GM21367 (cell line): ENCODE measurements around the gene MIEF1.

Source experiments
- ATAC-seq: cut with Tn5 transposase; IDR thresholded peaks from one replicate; pipeline ENCODE4 v1.9.1; 2021; ENCODE audit not compliant: unreplicated experiment

MIEF1 gene

DNA sequence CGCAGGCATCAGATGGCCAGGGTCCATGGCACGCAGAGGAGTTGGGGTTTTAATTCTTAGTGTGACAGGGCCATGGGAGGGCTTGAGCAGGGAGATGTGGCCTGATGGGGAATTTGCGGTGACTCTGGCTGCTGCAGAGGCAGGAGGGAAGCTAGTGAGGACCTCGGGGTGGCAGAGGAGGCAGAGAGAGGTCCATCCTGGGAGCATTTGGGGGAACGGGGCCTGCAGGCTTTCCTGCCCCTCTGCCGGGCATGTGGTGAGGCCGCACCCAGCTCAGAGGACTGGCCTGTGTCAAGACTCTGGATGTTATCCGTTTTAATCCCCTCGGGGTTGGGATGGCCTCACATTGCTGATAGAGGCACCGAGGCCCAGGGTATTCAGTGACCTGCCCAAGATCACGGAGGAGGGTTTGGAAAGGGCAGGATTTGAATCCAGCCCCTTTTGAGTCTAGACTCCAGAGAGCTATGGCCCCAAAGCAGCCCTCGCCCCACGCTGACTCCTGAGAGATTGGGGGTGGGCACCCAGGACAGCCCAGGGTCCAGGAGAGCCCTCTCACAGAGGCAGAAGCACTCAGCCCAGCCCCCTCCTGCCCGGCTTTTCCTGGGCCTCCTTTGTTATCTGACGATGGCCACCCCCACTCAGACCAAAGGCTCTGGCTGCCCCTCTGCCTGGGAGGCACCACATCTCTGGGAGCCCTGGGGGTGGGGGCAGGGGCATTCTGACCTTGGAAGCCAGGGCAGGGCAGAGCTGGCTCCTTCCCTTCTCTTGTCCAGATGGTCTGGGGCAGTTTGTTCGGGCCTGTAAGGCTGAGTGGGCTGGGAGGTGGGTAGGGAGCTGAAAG lies 31.4 kb upstream of the MIEF1 start:
- no peak for ATAC-seq

GRCh38 chr22:39471381-39472141 lies 30.5 kb upstream of the MIEF1 start:
- ATAC-seq = no peak

- no peak for ATAC-seq
Observed at GRCh38 chr22:39472570-39473556, 29.2 kb upstream of the MIEF1 start.

DNA sequence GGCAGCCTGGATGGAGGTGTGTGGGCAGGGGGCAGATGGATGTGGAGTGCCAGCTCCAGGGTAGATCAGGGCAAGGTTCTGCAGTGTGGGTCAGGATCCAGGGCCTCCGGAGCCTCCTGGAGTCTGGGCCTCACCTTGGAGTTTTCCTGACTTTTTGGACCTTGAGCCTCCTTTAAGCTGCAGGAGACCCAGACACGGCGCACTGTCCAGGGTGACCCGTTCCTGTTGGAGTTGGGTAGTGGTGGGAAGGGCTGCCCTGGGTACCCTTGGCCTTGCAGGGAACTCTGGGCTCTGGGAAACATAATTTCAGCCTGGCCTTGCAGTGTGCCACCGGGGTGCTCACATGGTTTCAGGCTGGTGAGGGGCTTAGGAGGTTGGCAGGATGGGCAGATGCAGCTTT lies 28.2 kb upstream of the MIEF1 start:
- ATAC-seq = no peak

DNA sequence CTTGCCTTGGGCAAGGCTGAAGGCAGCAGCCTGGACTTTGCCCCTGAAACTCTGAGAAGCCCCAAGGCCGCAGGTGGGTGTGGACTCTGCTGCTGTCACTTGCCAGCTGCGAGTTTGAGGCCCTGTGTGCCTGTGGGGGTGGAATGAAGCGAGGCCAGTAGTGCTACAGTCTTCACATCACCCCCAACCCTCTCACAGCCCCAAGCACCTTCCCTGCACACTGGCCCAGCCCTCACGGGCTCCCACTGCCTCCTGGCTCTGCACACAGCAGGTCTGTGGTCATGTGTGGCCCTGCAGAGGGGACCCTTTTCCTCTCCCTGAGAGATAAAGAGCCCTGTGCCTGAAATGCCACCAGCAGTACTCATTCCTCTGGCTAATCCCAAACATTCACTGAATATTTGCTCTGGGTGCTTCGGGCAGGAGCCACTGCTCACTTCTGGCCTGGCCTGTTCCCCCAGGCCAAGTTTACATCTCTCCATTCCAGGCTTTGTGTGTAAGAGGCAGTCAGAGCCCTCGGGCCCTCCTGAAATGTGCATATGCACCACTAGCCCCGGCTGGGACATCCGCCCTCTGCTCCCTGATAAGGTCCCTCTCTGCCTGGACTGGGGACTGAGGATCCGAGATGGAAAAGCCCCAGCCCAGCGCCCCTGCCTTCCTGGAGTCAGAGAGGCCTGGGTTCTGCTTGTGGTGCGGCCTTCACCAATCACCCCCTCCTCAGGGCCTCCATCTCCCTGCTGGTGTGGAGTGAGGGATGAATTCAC lies 27.6 kb upstream of the MIEF1 start:
- no peak for ATAC-seq

DNA sequence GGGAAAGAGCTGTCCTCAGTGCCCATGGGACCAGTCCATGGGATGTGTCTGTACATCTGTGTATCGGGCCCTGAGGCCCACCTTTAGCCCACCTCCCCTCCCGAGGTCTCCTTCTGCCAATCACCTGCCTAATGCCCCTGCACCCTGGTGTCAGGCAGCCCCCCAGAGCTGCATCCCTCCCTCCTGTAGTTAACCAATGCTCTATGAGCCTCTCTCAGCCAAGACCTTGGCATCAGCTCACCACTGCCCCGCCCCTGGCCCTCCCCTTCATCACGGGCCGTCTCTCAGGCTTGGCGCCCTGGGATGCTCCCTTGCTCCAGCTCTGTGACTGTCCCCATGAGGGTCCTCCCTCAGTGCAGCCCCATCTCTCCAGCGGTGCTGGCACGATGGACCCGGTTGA lies 26.8 kb upstream of the MIEF1 start:
- ATAC-seq = no peak

DNA sequence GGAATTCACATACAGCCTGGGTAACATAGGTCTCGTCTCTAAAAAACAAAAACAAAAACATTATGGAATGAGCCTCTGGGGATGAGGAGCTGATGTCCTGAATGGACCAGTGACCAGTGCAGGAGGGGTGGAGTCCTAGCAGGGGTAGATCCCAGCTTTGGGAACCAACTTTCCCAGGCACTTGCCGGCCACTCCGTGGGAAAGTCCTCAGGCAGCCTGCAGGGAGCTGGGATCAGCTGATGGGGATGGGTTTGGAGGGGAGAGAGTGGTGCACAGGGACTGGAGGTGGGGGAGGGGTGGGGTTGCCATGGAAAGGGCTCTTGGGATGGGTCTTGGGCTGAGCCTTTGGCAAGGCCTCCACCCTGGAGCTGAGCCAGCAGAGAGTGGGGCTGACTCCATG lies 26.2 kb upstream of the MIEF1 start:
- no peak for ATAC-seq

- ATAC-seq = no peak
Observed at GRCh38 chr22:39476664-39477063, 25.4 kb upstream of the MIEF1 start.

DNA sequence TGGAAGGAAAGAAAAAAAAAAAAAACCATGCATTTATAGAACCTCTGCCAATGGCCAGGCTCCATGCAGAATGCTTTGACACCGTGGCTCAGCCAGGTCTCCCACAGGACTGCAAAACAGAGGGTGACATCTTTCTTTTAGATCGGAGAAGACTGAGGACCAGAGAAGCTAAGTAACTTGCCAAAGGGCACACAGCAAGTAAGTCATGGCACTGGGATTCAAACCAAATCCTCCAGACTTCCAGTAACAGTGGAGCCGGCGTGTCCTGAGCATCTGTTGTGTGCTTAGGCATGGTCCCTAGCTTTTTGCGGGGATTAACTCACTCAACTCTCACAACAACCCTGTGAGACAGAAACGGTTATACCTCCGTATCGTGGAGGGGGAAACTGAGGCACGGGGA lies 24.5 kb upstream of the MIEF1 start:
- no peak for ATAC-seq

- ATAC-seq = no peak
Observed at GRCh38 chr22:39478441-39478850, 23.6 kb upstream of the MIEF1 start.

- no peak for ATAC-seq
Observed at GRCh38 chr22:39479254-39479653, 22.8 kb upstream of the MIEF1 start.

DNA sequence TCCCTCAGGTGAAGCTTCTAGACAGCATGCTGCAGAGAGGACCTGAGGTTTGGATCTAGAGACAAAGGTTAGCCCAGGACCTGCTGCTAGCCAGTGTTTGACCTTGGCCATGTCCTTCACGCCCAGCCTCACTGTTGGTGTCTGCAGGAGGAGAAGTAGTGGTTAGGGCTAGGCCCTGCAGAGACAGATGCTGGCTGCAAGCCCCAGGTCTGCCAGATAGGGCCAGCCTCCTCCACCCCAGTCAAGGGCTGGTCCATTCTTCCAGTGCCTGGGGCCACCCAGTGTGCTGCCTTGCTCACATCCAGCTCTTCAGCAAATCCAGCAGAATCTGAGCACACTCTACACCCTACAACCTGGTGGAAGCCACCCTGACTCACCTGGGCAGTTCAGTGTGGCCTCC lies 21.5 kb upstream of the MIEF1 start:
- no peak for ATAC-seq

DNA sequence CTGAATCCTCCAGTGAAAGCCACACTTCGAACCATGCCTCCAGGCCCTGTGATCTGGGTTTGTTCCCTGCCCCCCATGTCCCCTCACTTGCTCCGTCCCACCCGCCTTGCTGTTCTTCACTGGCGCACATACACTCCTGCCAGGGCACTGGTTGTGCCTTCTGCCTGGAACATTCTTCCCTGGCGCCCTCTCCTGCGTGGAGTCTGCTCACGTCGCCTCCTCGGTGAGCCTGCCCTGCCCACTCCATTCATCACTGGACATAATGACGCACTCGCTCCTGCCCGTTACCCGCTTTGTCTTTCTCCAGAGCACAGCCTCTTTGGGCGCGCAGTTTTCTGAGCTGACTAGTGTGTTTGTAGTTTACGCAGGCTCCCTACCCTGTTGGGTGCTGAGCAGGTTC lies 21.0 kb upstream of the MIEF1 start:
- ATAC-seq = no peak

DNA sequence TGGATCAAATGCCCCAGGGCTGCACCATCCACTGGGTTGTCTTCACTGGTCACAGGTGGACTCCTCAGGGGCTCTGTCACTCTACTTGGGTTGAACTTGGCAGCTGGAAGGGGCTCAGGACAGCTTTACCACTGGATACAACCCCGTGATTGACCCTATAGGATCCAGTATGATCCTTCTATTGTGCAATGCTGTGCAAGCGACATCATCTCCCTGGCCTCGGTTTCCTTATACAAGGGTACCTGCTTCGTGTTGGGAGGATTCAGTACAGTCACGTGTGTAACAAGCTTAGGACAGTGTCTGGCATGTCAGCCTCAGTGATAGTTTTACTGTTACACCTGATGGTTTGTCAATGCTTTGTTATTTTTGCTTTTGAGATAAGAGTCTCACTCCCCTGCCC lies 20.5 kb upstream of the MIEF1 start:
- no peak for ATAC-seq

- no peak for ATAC-seq
Observed at GRCh38 chr22:39482768-39483167, 19.3 kb upstream of the MIEF1 start.

GRCh38 chr22:39486951-39487825 lies 14.9 kb upstream of the MIEF1 start:
- no peak for ATAC-seq

DNA sequence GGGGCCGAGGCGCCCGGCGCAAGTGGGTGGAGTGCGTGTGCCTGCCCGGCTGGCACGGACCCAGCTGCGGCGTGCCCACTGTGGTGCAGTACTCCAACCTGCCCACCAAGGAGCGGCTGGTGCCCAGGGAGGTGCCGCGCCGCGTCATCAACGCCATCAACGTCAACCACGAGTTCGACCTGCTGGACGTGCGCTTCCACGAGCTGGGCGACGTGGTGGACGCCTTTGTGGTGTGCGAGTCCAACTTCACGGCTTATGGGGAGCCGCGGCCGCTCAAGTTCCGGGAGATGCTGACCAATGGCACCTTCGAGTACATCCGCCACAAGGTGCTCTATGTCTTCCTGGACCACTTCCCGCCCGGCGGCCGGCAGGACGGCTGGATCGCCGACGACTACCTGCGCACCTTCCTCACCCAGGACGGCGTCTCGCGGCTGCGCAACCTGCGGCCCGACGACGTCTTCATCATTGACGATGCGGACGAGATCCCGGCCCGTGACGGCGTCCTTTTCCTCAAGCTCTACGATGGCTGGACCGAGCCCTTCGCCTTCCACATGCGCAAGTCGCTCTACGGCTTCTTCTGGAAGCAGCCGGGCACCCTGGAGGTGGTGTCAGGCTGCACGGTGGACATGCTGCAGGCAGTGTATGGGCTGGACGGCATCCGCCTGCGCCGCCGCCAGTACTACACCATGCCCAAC lies 14.1 kb upstream of the MIEF1 start:
- ATAC-seq = no peak

GRCh38 chr22:39488563-39489083 lies 13.5 kb upstream of the MIEF1 start:
- ATAC-seq = no peak
